ENCODE data around the gene DBNDD1.
"Not testable (repeated sequence)": the region's sequence is repeated elsewhere in the genome, so short reads cannot be mapped to it uniquely, and the experiment has no call there.

The DBNDD1 gene

GRCh38 chr16:90011908-90012501 is 7.3 kb downstream of the DBNDD1 start:
- Histone ChIP-seq H3K4me1 (ENCODE audit: control insufficient read depth, insufficient read depth, low read length, poor library complexity, severe bottlenecking) (peaks cover 12% of the 10 kb centered on the region), H3K4me3 (ENCODE audit: insufficient read depth, low read depth, low read length, poor library complexity, severe bottlenecking) (no peak overlapping the region)

GRCh38 chr16:90011508-90011819 is 7.8 kb downstream of the DBNDD1 start:
- H3K36me3 ChIP-seq (ENCODE audit: control insufficient read depth, insufficient read depth, low read length): no peaks in the 10 kb centered on the region
- peaks cover 12% of the 10 kb centered on the region for H3K4me1 ChIP-seq (ENCODE audit: control insufficient read depth, insufficient read depth, low read length, poor library complexity, severe bottlenecking)
- DNase-seq: no peak
- H3K4me3 ChIP-seq (ENCODE audit: insufficient read depth, low read depth, low read length, poor library complexity, severe bottlenecking): no peak overlapping the region
- H3K27me3 ChIP-seq (replicated peaks; ENCODE audit: control insufficient read depth, insufficient read depth, low read length, poor library complexity, severe bottlenecking): no peaks in the 10 kb centered on the region
- H3K27ac ChIP-seq (ENCODE audit: insufficient read depth, low read length, poor library complexity, severe bottlenecking): no peak overlapping the region
- no peaks in the 10 kb centered on the region for H3K9me3 ChIP-seq (ENCODE audit: control insufficient read depth, low read length)

More at GRCh38 chr16:90011908-90012501, 7.3 kb downstream of the DBNDD1 start:
- DNase-seq: no peak
- Histone ChIP-seq H3K36me3 (ENCODE audit: control insufficient read depth, insufficient read depth, low read length) (no peaks in the 10 kb centered on the region), H3K9me3 (ENCODE audit: control insufficient read depth, low read length) (no peaks in the 10 kb centered on the region), H3K27ac (ENCODE audit: insufficient read depth, low read length, poor library complexity, severe bottlenecking) (no peak overlapping the region), H3K27me3 (replicated peaks; ENCODE audit: control insufficient read depth, insufficient read depth, low read length, poor library complexity, severe bottlenecking) (no peaks in the 10 kb centered on the region)

GRCh38 chr16:90010676-90011507 is 8.4 kb downstream of the DBNDD1 start:
- DNase-seq: no peak
- H3K36me3 ChIP-seq (ENCODE audit: control insufficient read depth, insufficient read depth, low read length): no peaks in the 10 kb centered on the region
- no peak overlapping the region for H3K27ac ChIP-seq (ENCODE audit: insufficient read depth, low read length, poor library complexity, severe bottlenecking)
- H3K27me3 ChIP-seq (replicated peaks; ENCODE audit: control insufficient read depth, insufficient read depth, low read length, poor library complexity, severe bottlenecking): no peaks in the 10 kb centered on the region
- H3K4me3 ChIP-seq (ENCODE audit: insufficient read depth, low read depth, low read length, poor library complexity, severe bottlenecking): no peak overlapping the region
- H3K9me3 ChIP-seq (ENCODE audit: control insufficient read depth, low read length): no peaks in the 10 kb centered on the region
- peaks cover 12% of the 10 kb centered on the region for H3K4me1 ChIP-seq (ENCODE audit: control insufficient read depth, insufficient read depth, low read length, poor library complexity, severe bottlenecking)

DNA sequence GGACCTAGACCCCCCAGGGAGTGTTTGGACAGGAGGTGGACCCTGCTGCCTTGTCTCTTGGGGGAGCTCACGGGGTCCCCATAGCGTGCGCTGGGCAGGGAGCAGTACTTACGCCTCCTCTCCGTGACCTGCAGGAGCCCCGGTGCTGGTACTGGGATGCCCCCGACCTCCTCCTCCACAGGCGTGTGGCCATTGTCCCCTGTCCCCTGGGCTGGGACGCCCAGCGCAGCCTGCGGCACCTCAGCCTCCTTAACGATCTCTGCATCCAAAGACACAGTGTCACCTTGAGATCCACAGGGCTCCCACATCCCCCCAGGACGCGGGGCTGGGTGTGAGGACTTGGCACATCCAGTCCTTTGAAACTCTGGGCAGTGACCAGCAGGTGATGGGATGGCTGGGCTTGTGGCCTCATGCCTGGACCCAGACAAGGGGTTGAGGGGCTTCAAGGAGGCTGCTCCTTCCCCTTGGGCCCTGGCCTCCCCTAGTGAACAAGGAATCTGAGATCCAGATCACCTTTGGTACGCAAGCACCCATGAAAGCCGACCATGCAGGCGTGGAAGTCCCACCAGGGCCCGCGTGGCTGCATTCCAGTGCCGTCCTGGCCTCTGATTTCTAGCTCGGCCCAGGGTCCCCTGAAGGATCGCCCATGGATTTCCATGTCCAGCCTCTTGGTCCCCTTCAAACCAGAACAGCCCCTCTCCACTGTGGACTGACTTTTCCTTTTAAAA is 9.9 kb downstream of the DBNDD1 start:
- DNase-seq: no peak
- Histone ChIP-seq H3K4me1 (ENCODE audit: control insufficient read depth, insufficient read depth, low read length, poor library complexity, severe bottlenecking) (peaks cover 12% of the 10 kb centered on the region), H3K27me3 (replicated peaks; ENCODE audit: control insufficient read depth, insufficient read depth, low read length, poor library complexity, severe bottlenecking) (no peaks in the 10 kb centered on the region), H3K4me3 (ENCODE audit: insufficient read depth, low read depth, low read length, poor library complexity, severe bottlenecking) (peak overlapping the region; percentile 44), H3K9me3 (ENCODE audit: control insufficient read depth, low read length) (no peaks in the 10 kb centered on the region), H3K36me3 (ENCODE audit: control insufficient read depth, insufficient read depth, low read length) (no peaks in the 10 kb centered on the region), H3K27ac (ENCODE audit: insufficient read depth, low read length, poor library complexity, severe bottlenecking) (no peak overlapping the region)

DNA sequence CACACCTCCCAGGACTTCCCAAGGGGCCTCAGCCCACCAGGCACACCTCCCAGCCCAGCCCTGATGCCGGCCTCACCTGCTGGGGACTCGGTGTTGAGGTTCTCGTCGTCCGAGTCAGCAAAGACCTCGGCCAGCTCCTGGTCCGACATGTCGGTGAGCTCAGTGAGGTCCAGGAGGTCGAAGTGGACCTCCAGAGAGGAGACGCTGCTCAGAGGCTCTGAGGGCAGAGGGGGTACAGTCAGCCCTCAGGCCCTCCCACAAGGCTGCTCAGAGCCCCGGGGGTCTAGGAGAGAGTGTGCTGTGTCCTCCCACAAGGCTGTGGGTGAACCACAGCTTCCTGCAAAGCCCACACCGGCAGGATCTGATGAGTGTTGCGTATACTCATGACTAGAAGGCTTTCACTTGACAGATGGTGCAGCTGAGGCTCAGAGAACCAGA is 10.5 kb downstream of the DBNDD1 start:
- peak overlapping the region; percentile 44 for H3K4me3 ChIP-seq (ENCODE audit: insufficient read depth, low read depth, low read length, poor library complexity, severe bottlenecking)
- H3K27ac ChIP-seq (ENCODE audit: insufficient read depth, low read length, poor library complexity, severe bottlenecking): no peak overlapping the region
- no peaks in the 10 kb centered on the region for H3K27me3 ChIP-seq (replicated peaks; ENCODE audit: control insufficient read depth, insufficient read depth, low read length, poor library complexity, severe bottlenecking)
- H3K9me3 ChIP-seq (ENCODE audit: control insufficient read depth, low read length): no peaks in the 10 kb centered on the region
- peaks cover 12% of the 10 kb centered on the region for H3K4me1 ChIP-seq (ENCODE audit: control insufficient read depth, insufficient read depth, low read length, poor library complexity, severe bottlenecking)
- H3K36me3 ChIP-seq (ENCODE audit: control insufficient read depth, insufficient read depth, low read length): no peaks in the 10 kb centered on the region
- peak in 2 of 3 donors; percentile 15 to 18 for DNase-seq

GRCh38 chr16:90007635-90008234 is 11.5 kb downstream of the DBNDD1 start:
- H3K27me3 ChIP-seq (replicated peaks; ENCODE audit: control insufficient read depth, insufficient read depth, low read length, poor library complexity, severe bottlenecking); H3K36me3 ChIP-seq (ENCODE audit: control insufficient read depth, insufficient read depth, low read length); H3K27ac ChIP-seq (ENCODE audit: insufficient read depth, low read length, poor library complexity, severe bottlenecking); H3K4me3 ChIP-seq (ENCODE audit: insufficient read depth, low read depth, low read length, poor library complexity, severe bottlenecking); H3K9me3 ChIP-seq (ENCODE audit: control insufficient read depth, low read length); DNase-seq: not testable (repeated sequence)
- peaks cover 12% of the 10 kb centered on the region for H3K4me1 ChIP-seq (ENCODE audit: control insufficient read depth, insufficient read depth, low read length, poor library complexity, severe bottlenecking)

DNA sequence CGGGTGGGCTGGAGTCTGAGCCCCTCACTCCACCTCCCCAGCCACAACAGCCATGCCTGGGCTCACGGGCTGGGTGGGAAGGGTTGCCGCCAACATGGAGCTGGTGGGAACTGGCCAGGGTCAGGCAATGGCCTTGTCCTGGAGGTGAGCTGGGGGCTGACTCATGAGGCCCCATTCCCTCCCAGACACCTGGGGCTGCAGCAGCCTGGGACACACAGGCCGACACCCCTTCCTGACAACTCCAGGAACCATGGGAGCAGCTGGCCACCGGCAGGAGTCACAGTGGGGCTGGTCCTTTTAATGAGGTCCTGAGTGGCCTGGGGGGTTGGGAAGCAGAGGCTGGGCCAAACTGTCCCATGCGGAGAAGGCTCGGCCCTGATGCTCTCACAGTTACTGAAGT is 12.2 kb downstream of the DBNDD1 start:
- no peaks in the 10 kb centered on the region for H3K27me3 ChIP-seq (replicated peaks; ENCODE audit: control insufficient read depth, insufficient read depth, low read length, poor library complexity, severe bottlenecking)

DNA sequence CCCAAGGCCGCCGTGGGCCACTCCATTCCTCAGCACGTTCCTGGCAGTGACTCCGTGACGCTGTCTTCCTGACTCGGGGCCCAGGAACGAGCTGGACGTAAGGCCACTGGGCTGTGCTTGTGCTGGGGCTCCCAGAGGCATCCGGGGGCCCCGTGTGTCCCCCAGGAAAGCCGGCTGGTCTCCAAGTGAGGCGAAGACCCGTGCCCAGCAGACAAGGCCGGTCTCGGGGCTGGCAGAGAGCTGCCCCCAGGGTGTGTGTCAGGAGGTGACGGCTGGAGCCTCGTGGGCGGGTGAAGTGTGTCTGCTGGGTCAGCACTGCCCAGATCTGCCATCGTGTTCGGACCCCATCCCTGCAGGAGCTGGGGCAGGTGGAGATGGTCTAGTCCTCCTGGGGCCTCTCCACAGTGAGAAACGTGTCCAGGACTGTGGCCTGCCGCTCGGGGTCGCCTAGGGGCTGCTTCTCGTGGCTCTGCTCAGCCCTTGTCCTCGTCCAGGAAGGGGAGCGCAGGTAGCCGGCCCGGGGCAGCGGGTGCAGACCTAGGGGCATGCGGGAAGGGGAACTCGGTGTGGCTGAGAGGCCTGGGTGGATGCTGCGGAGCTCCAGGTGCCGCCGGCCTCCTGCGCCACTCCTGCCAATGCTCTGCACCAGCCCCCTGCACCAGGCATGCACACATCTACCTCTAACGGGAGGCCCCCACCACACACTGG is 13.1 kb downstream of the DBNDD1 start:
- no peak overlapping the region for H3K27ac ChIP-seq (ENCODE audit: insufficient read depth, low read length, poor library complexity, severe bottlenecking)

More for the DNA sequence above, 12.2 kb downstream of the DBNDD1 start:
- Histone ChIP-seq H3K9me3 (ENCODE audit: control insufficient read depth, low read length) (no peaks in the 10 kb centered on the region), H3K4me1 (ENCODE audit: control insufficient read depth, insufficient read depth, low read length, poor library complexity, severe bottlenecking) (peaks cover 12% of the 10 kb centered on the region), H3K27ac (ENCODE audit: insufficient read depth, low read length, poor library complexity, severe bottlenecking) (no peak overlapping the region), H3K36me3 (ENCODE audit: control insufficient read depth, insufficient read depth, low read length) (no peaks in the 10 kb centered on the region), H3K4me3 (ENCODE audit: insufficient read depth, low read depth, low read length, poor library complexity, severe bottlenecking) (no peak overlapping the region)
- DNase-seq: no peak

DNA sequence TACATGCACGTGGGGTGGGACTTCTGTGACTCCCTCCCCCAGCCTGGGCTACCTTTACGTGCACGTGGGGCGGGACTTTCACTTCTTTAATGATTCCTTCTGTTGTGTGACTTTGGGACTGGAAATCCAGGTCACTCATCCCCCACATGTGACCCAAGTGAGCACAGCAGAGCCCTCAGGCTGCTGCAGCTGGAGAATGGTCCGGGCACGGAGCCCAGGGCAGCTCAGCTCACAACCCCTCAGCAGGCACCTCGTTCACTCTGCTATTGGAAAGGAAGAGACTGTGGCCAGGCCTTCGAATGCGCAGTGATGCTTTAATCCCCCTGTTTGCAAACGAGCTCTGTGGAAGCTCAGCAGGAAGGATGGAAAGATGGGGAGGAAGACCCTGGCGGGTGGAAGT is 14.7 kb downstream of the DBNDD1 start:
- Histone ChIP-seq H3K27ac (ENCODE audit: insufficient read depth, low read length, poor library complexity, severe bottlenecking) (no peak overlapping the region), H3K36me3 (ENCODE audit: control insufficient read depth, insufficient read depth, low read length) (peaks cover 2% of the 10 kb centered on the region), H3K27me3 (replicated peaks; ENCODE audit: control insufficient read depth, insufficient read depth, low read length, poor library complexity, severe bottlenecking) (no peaks in the 10 kb centered on the region), H3K9me3 (ENCODE audit: control insufficient read depth, low read length) (no peaks in the 10 kb centered on the region), H3K4me1 (ENCODE audit: control insufficient read depth, insufficient read depth, low read length, poor library complexity, severe bottlenecking) (peaks cover 9% of the 10 kb centered on the region), H3K4me3 (ENCODE audit: insufficient read depth, low read depth, low read length, poor library complexity, severe bottlenecking) (no peak overlapping the region)
- DNase-seq: no peak

More for the DNA sequence above, 13.1 kb downstream of the DBNDD1 start:
- DNase-seq: no peak
- no peaks in the 10 kb centered on the region for H3K27me3 ChIP-seq (replicated peaks; ENCODE audit: control insufficient read depth, insufficient read depth, low read length, poor library complexity, severe bottlenecking)
- H3K4me3 ChIP-seq (ENCODE audit: insufficient read depth, low read depth, low read length, poor library complexity, severe bottlenecking): no peak overlapping the region
- peaks cover 12% of the 10 kb centered on the region for H3K4me1 ChIP-seq (ENCODE audit: control insufficient read depth, insufficient read depth, low read length, poor library complexity, severe bottlenecking)
- H3K9me3 ChIP-seq (ENCODE audit: control insufficient read depth, low read length): no peaks in the 10 kb centered on the region
- H3K36me3 ChIP-seq (ENCODE audit: control insufficient read depth, insufficient read depth, low read length): no peaks in the 10 kb centered on the region

Data from effector memory CD4-positive, alpha-beta T cell (primary cell).